H9 (cell line): ENCODE measurements around the gene IFT172. TPM values are rescaled to one million over a fixed set of nuclear protein-coding genes. Genes with fewer than 3 reads are reported as not detected.

Experiments
- DNase-seq: peaks from one replicate; pipeline ENCODE4 v3.0.0-alpha.2; 2017
- H2AFZ ChIP-seq: one replicate; pipeline ENCODE4 v1.6.1; 2013; ENCODE audit warnings: mild to moderate bottlenecking, low read length, control low read depth, moderate library complexity
- H2AK5ac ChIP-seq: 2 replicates; pipeline ENCODE4 v1.6.1; 2013; ENCODE audit warnings: low read length, control low read depth, mixed read lengths; ENCODE audit not compliant: insufficient read length
- H2BK120ac ChIP-seq: one replicate; pipeline ENCODE4 v1.6.1; 2013; ENCODE audit warnings: low read depth, mild to moderate bottlenecking, low read length, control low read depth, inconsistent platforms; ENCODE audit not compliant: poor library complexity, severe bottlenecking
- H2BK12ac ChIP-seq: 2 replicates; pipeline ENCODE4 v1.6.1; 2013; ENCODE audit warnings: low read length, control low read depth, mixed read lengths, low read depth; ENCODE audit not compliant: insufficient read length
- H2BK15ac ChIP-seq: 2 replicates; pipeline ENCODE4 v1.6.1; 2013; ENCODE audit warnings: low read depth, low read length, control low read depth
- H2BK20ac ChIP-seq: one replicate; pipeline ENCODE4 v1.6.1; 2013; ENCODE audit warnings: low read depth, mild to moderate bottlenecking, low read length, control low read depth, inconsistent platforms; ENCODE audit not compliant: poor library complexity, severe bottlenecking
- H2BK5ac ChIP-seq: 2 replicates; pipeline ENCODE4 v1.6.1; 2013; ENCODE audit warnings: low read length, control low read depth, mixed read lengths; ENCODE audit not compliant: insufficient read length
- H3K14ac ChIP-seq: 2 replicates; pipeline ENCODE4 v1.6.1; 2013; ENCODE audit warnings: low read length, control low read depth; ENCODE audit not compliant: insufficient read depth
- H3K18ac ChIP-seq: 2 replicates; pipeline ENCODE4 v1.6.1; 2013; ENCODE audit warnings: low read depth, mild to moderate bottlenecking, mixed read lengths, low read length, control low read depth; ENCODE audit not compliant: insufficient read length
- H3K23ac ChIP-seq: 2 replicates; pipeline ENCODE4 v1.6.1; 2013; ENCODE audit warnings: low read length, control low read depth, mixed read lengths, low read depth; ENCODE audit not compliant: insufficient read length
- H3K23me2 ChIP-seq: 2 replicates; pipeline ENCODE4 v1.6.1; 2013; ENCODE audit warnings: low read depth, mild to moderate bottlenecking, mixed read lengths, low read length, control low read depth; ENCODE audit not compliant: insufficient read length, poor library complexity, severe bottlenecking
- H3K27ac ChIP-seq: 2 replicates; pipeline ENCODE4 v1.5.1; 2013; ENCODE audit warnings: low read length, control low read depth, mixed read lengths, low read depth; ENCODE audit not compliant: insufficient read length
- H3K27me3 ChIP-seq: 2 replicates; pipeline ENCODE4 v1.6.1; 2013; ENCODE audit warnings: low read length, control low read depth, inconsistent platforms; ENCODE audit not compliant: insufficient read depth
- H3K4ac ChIP-seq: 2 replicates; pipeline ENCODE4 v1.6.1; 2013; ENCODE audit warnings: low read depth, mild to moderate bottlenecking, control low read depth, inconsistent platforms, low read length, moderate library complexity
- H3K4me1 ChIP-seq: 2 replicates; pipeline ENCODE4 v1.6.1; 2013; ENCODE audit warnings: low read length, control low read depth, inconsistent platforms; ENCODE audit not compliant: insufficient read depth
- H3K4me2 ChIP-seq: 2 replicates; pipeline ENCODE4 v1.6.1; 2013; ENCODE audit warnings: low read length, control low read depth, mixed read lengths; ENCODE audit not compliant: insufficient read length, insufficient read depth
- H3K56ac ChIP-seq: 2 replicates; pipeline ENCODE4 v1.6.1; 2013; ENCODE audit warnings: low read depth, mild to moderate bottlenecking, mixed read lengths, low read length, control low read depth; ENCODE audit not compliant: insufficient read length
- H3K79me1 ChIP-seq: 2 replicates; pipeline ENCODE4 v1.6.1; 2013; ENCODE audit warnings: low read depth, mild to moderate bottlenecking, moderate library complexity, low read length, control low read depth, inconsistent platforms; ENCODE audit not compliant: insufficient read depth, poor library complexity, severe bottlenecking
- H3K79me2 ChIP-seq: 2 replicates; pipeline ENCODE4 v1.6.1; 2013; ENCODE audit warnings: low read length, control low read depth, inconsistent platforms; ENCODE audit not compliant: insufficient read depth
- H3K9ac ChIP-seq: 2 replicates; pipeline ENCODE4 v1.6.1; 2013; ENCODE audit warnings: low read length, control low read depth, mixed read lengths; ENCODE audit not compliant: insufficient read length; ENCODE audit errors: extremely low read depth
- H3K9me3 ChIP-seq: one replicate; pipeline ENCODE4 v1.6.1; 2013; ENCODE audit warnings: low read depth, low read length, inconsistent platforms; ENCODE audit not compliant: control insufficient read depth
- H3T11ph ChIP-seq: one replicate; pipeline ENCODE4 v1.6.1; 2013; ENCODE audit warnings: mild to moderate bottlenecking, low read length, control low read depth, inconsistent platforms
- H4K20me1 ChIP-seq: one replicate; pipeline ENCODE4 v1.6.1; 2013; ENCODE audit not compliant: control insufficient read depth, insufficient read length, insufficient read depth
- H4K5ac ChIP-seq: 2 replicates; pipeline ENCODE4 v1.6.1; 2013; ENCODE audit warnings: low read depth, mild to moderate bottlenecking, mixed read lengths, low read length, control low read depth; ENCODE audit not compliant: insufficient read length
- H4K8ac ChIP-seq: replicated peaks from 2 replicates; pipeline ENCODE4 v1.6.1; 2013; ENCODE audit warnings: low read length, control low read depth, mixed read lengths, low read depth; ENCODE audit not compliant: insufficient read length
- H4K91ac ChIP-seq: 2 replicates; pipeline ENCODE4 v1.6.1; 2013; ENCODE audit warnings: low read depth, mild to moderate bottlenecking, moderate library complexity, mixed read lengths, low read length, control low read depth; ENCODE audit not compliant: insufficient read length
- H3K27ac Mint-ChIP-seq, 3 experiments: 2 replicates in 2 of 3; 3 replicates in 1 of 3; pipeline ENCODE4 v1.8.0; 2020 to 2021; ENCODE audit warnings: mixed read lengths in 3 of 3, mild to moderate bottlenecking in 1 of 3, moderate library complexity in 1 of 3
- H3K27me3 Mint-ChIP-seq: 2 replicates; pipeline ENCODE4 v1.8.0; 2021; ENCODE audit warnings: low read depth, mild to moderate bottlenecking, moderate library complexity, mixed read lengths
- H3K36me3 Mint-ChIP-seq, 3 experiments: 2 replicates in 2 of 3; 3 replicates in 1 of 3; pipeline ENCODE4 v1.8.0; 2020 to 2021; ENCODE audit warnings: low read depth in 3 of 3, mixed read lengths in 3 of 3; ENCODE audit not compliant: insufficient read depth in 1 of 3
- H3K4me1 Mint-ChIP-seq, 2 experiments: 2 replicates each; pipeline ENCODE4 v1.8.0; 2020; ENCODE audit warnings: mixed read lengths in 2 of 2
- H3K4me3 Mint-ChIP-seq, 2 experiments: 2 replicates in 1 of 2; 3 replicates in 1 of 2; pipeline ENCODE4 v1.8.0; 2020 to 2021; ENCODE audit warnings: mild to moderate bottlenecking in 2 of 2, mixed read lengths in 2 of 2, moderate library complexity in 1 of 2
- H3K9me3 Mint-ChIP-seq, 2 experiments: 2 replicates in 1 of 2; 3 replicates in 1 of 2; pipeline ENCODE4 v1.8.0; 2020; ENCODE audit warnings: mild to moderate bottlenecking in 2 of 2, mixed read lengths in 2 of 2, moderate library complexity in 1 of 2
- CTCF ChIP-seq: fragments of 200-600 bp; sonication (generic); conservative IDR thresholded peaks from 3 replicates; pipeline ENCODE4 v1.8.0; 2021; ENCODE audit warnings: antibody characterized with exemption, mild to moderate bottlenecking
- WGBS: extraction: QIAGEN DNeasy Blood & Tissue Kit; methylation state at CpG from one replicate; pipeline ENCODE4 v1.1.7; 2013; ENCODE audit warnings: missing lambda C conversion rate, low lambda C conversion rate, mixed read lengths; ENCODE audit not compliant: insufficient read length; ENCODE audit errors: extremely low coverage; 5-methylcytosine and 5-hydroxymethylcytosine counted together
- long read RNA-seq: library from polyadenylated mRNA; unstranded; transcript quantifications from one replicate; pipeline ENCODE4 v2.0.0, GENCODE V29; 2020
- total RNA-seq: library from RNA; stranded (reverse); gene quantifications from 2 replicates; pipeline ENCODE4 v1.2.1, GENCODE V29; 2021

Gene IFT172, protein sequence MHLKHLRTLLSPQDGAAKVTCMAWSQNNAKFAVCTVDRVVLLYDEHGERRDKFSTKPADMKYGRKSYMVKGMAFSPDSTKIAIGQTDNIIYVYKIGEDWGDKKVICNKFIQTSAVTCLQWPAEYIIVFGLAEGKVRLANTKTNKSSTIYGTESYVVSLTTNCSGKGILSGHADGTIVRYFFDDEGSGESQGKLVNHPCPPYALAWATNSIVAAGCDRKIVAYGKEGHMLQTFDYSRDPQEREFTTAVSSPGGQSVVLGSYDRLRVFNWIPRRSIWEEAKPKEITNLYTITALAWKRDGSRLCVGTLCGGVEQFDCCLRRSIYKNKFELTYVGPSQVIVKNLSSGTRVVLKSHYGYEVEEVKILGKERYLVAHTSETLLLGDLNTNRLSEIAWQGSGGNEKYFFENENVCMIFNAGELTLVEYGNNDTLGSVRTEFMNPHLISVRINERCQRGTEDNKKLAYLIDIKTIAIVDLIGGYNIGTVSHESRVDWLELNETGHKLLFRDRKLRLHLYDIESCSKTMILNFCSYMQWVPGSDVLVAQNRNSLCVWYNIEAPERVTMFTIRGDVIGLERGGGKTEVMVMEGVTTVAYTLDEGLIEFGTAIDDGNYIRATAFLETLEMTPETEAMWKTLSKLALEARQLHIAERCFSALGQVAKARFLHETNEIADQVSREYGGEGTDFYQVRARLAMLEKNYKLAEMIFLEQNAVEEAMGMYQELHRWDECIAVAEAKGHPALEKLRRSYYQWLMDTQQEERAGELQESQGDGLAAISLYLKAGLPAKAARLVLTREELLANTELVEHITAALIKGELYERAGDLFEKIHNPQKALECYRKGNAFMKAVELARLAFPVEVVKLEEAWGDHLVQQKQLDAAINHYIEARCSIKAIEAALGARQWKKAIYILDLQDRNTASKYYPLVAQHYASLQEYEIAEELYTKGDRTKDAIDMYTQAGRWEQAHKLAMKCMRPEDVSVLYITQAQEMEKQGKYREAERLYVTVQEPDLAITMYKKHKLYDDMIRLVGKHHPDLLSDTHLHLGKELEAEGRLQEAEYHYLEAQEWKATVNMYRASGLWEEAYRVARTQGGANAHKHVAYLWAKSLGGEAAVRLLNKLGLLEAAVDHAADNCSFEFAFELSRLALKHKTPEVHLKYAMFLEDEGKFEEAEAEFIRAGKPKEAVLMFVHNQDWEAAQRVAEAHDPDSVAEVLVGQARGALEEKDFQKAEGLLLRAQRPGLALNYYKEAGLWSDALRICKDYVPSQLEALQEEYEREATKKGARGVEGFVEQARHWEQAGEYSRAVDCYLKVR (N-terminal part only)
- total RNA-seq = 13.8 and 15.5 TPM in 2 replicates
- long read RNA-seq, full-length matches to known transcripts = 12 of 28 reads
- long read RNA-seq, partial matches to known transcripts = 6 of 28 reads
- long read RNA-seq, other reads (novel, unspliced or antisense) = 10 of 28 reads

DNA sequence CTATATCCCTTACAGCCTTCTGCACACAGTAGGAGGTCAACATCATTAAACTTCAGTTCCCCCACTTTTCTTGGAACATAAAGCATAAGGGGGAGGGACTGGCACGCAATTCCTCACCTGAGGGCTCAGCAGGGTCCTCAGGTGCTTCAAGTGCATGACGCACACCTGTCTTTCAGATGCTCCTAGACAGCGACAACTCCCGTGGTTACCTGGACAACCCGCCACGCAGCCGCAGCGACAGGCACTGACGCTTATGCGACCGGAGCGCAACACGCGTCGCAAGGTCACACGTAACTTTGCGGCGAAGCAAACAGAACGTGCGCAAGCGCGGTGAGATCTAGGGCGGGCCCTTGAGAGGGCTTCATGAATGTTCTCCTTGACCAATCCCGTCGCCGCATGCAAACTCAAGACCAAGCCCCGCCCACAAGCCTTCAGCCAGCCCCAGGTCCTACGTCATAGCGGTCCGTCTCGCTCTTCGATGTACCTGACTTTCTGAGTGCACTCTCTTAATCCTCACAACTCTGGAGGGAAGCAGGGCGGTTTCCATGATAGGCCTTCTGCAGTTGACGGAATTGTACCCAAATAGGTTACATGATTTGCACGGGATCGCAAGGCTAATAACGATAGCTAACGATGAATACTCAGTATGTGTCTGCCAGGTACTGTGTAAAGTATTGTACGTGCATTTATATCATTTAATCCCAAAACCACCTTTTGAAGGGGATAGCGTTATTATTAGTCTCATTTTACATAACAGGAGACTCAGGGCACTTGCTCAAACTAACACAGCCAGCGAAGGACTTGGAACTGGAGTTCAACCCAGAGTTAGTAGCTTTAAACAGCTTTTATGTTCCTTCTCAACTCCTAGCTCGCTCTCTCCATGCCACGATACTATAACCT lies at the start of gene IFT172:
IFT172 (minus strand) TSS at position 246 of the 900 bp plus-strand sequence; CDS start at position 156, 90 bp downstream.
- no CpG with 5 or more reads among the region's 43 CpGs for WGBS
- Histone ChIP-seq H3K23ac (no peak within 1 kb of the TSS), H3K4me2 (peak within 1 kb of the TSS; percentile 66), H3K4ac (no peak within 1 kb of the TSS), H3K14ac (no peak within 1 kb of the TSS), H3K9me3 (no peaks in the 10 kb centered on the region), H4K91ac (no peak within 1 kb of the TSS), H3K79me2 (no peaks in the 10 kb centered on the region), H3K56ac (no peak within 1 kb of the TSS), H4K20me1 (no peaks in the 10 kb centered on the region), H3K27me3 (no peaks in the 10 kb centered on the region; the same call in 1 of the 2 replicates), H2BK15ac (no peak within 1 kb of the TSS), H2BK12ac (no peak within 1 kb of the TSS), H3K79me1 (no peaks in the 10 kb centered on the region), H2BK120ac (no peak within 1 kb of the TSS), H4K8ac (no peak within 1 kb of the TSS), H2BK5ac (no peak within 1 kb of the TSS), H2BK20ac (no peak within 1 kb of the TSS), H4K5ac (no peak within 1 kb of the TSS), H3K4me1 (no peaks in the 10 kb centered on the region; the same call in 1 of the 2 replicates), H3K23me2 (peaks cover 8% of the 10 kb centered on the region), H3K9ac (peak within 1 kb of the TSS; percentile 48), H2AK5ac (no peak within 1 kb of the TSS), H2AFZ (no peak within 1 kb of the TSS), H3K18ac (no peak within 1 kb of the TSS), H3K27ac (no peak within 1 kb of the TSS), H3T11ph (no peak within 1 kb of the TSS)
- peaks cover 25 to 26% of the 10 kb centered on the region in 2 experiments for H3K4me1 Mint-ChIP-seq
- H3K27ac Mint-ChIP-seq = peak within 1 kb of the TSS in 2 of 3 experiments; percentile 87 to 98; a peak in 5 of 7 replicates
- H3K4me3 Mint-ChIP-seq = peak within 1 kb of the TSS; percentile 85 to 93
- TF ChIP-seq CTCF = no peak
- H3K27me3 Mint-ChIP-seq = peaks cover 16% of the 10 kb centered on the region
- no peaks in the 10 kb centered on the region for H3K9me3 Mint-ChIP-seq
- peak; percentile 100 for DNase-seq
- H3K36me3 Mint-ChIP-seq = peaks cover 2 to 16% (median 10%) of the 10 kb centered on the region in 3 experiments; a peak in 6 of 7 replicates
